RKO (cell line): ENCODE results near the gene GATAD2A.
A peak's percentile ranks its signal among the peaks of the same experiment; 100 is the strongest.
"Not testable (repeated sequence)": the region's sequence is repeated elsewhere in the genome, so short reads cannot be mapped to it uniquely, and the experiment has no call there.

Experiments used
- DNase-seq: peaks from one replicate; pipeline ENCODE4 v3.0.0-alpha.2; 2016; ENCODE audit warnings: low spot score

GATAD2A gene

GRCh38 chr19:19388568-19389555 is 16.6 kb upstream of the GATAD2A start:
- DNase-seq = no peak

GRCh38 chr19:19389683-19390082 is 15.8 kb upstream of the GATAD2A start:
- not testable (repeated sequence) for DNase-seq

- not testable (repeated sequence) for DNase-seq
Observed at GRCh38 chr19:19394333-19394732, 11.1 kb upstream of the GATAD2A start.

GRCh38 chr19:19399733-19400433 is 5.6 kb upstream of the GATAD2A start:
- peak; percentile 65 for DNase-seq

- DNase-seq = no peak
Observed at GRCh38 chr19:19402656-19403372, 2.7 kb upstream of the GATAD2A start.

- peak; percentile 85 for DNase-seq
Observed at GRCh38 chr19:19403373-19403901, 2.0 kb upstream of the GATAD2A start.

GRCh38 chr19:19405971-19406877 is 749 bp downstream of the GATAD2A start:
- peak; percentile 69 for DNase-seq

GRCh38 chr19:19406878-19407632 is 1.6 kb downstream of the GATAD2A start:
- DNase-seq = peak; percentile 79

- DNase-seq = no peak
Observed at GRCh38 chr19:19407633-19407930, 2.1 kb downstream of the GATAD2A start.

GRCh38 chr19:19409205-19409604 is 3.7 kb downstream of the GATAD2A start:
- DNase-seq = no peak

GRCh38 chr19:19409631-19410030 is 4.2 kb downstream of the GATAD2A start:
- DNase-seq = no peak

- DNase-seq = no peak
Observed at GRCh38 chr19:19410553-19411550, 5.4 kb downstream of the GATAD2A start.

GRCh38 chr19:19416280-19416679 is 10.8 kb downstream of the GATAD2A start:
- DNase-seq = no peak

- no peak for DNase-seq
Observed at GRCh38 chr19:19417046-19417445, 11.6 kb downstream of the GATAD2A start.

- no peak for DNase-seq
Observed at GRCh38 chr19:19417628-19418245, 12.3 kb downstream of the GATAD2A start.

GRCh38 chr19:19418555-19419260 is 13.2 kb downstream of the GATAD2A start:
- no peak for DNase-seq

GRCh38 chr19:19420570-19421298 is 15.3 kb downstream of the GATAD2A start:
- no peak for DNase-seq
